IMR-90 (cell line): ENCODE results near the gene SYNRG. TPM values are rescaled to one million over a fixed set of nuclear protein-coding genes. Genes with fewer than 3 reads are reported as not detected.

Experiments used
- ATAC-seq: fragments of 200-7000 bp; cut with Tn5 transposase; 2 replicates; pipeline ENCODE4 v1.9.1; 2020; ENCODE audit warnings: low read depth, mild to moderate bottlenecking, moderate library complexity
- BruUV-seq: library from RNA; stranded (reverse); fragments of 400-500 nt; replicated peaks from 2 replicates; lab custom pipeline; 2021; lab: Mats Ljungman, UMichigan
- CTCF ChIA-PET: fragments of 300-600 bp; formaldehyde crosslinking; extraction: SDS; loops from one replicate; lab custom pipeline; 2021; ENCODE audit warnings: antibody characterized with exemption; lab: Yijun Ruan, JAX
- POLR2A ChIA-PET: fragments of 300-600 bp; sonication (Branson Sonifier 250); formaldehyde crosslinking; loops from one replicate; lab custom pipeline; 2022; ENCODE audit warnings: antibody characterized with exemption; ENCODE audit not compliant: unreplicated experiment; lab: Charles Lee
- DNase-seq: peaks from one replicate; pipeline ENCODE4 v3.0.0; 2013
- H2AFZ ChIP-seq: replicated peaks from 2 replicates; pipeline ENCODE3; 2013; ENCODE audit warnings: low read length, mild to moderate bottlenecking; ENCODE audit not compliant: poor library complexity
- H2AK5ac ChIP-seq: 2 replicates; pipeline ENCODE4 v1.6.1; 2013; ENCODE audit warnings: low read depth, low read length, inconsistent platforms
- H2AK9ac ChIP-seq: replicated peaks from 2 replicates; pipeline ENCODE3; 2013; ENCODE audit warnings: mild to moderate bottlenecking, low read depth, low read length, moderate library complexity; ENCODE audit not compliant: poor library complexity
- H2BK120ac ChIP-seq: 2 replicates; pipeline ENCODE4 v1.6.1; 2013; ENCODE audit warnings: low read depth, low read length, inconsistent platforms
- H2BK15ac ChIP-seq: 3 replicates; pipeline ENCODE4 v1.6.1; 2013; ENCODE audit warnings: low read depth, low read length, inconsistent platforms
- H2BK20ac ChIP-seq: 2 replicates; pipeline ENCODE4 v1.6.1; 2013; ENCODE audit warnings: low read depth, mild to moderate bottlenecking, inconsistent platforms, low read length, moderate library complexity
- H2BK5ac ChIP-seq: 2 replicates; pipeline ENCODE4 v1.6.1; 2013; ENCODE audit warnings: mild to moderate bottlenecking, low read depth, low read length, inconsistent platforms; ENCODE audit not compliant: poor library complexity, severe bottlenecking
- H3K14ac ChIP-seq: replicated peaks from 2 replicates; pipeline ENCODE4 v1.6.1; 2013; ENCODE audit warnings: low read depth, low read length, inconsistent platforms
- H3K18ac ChIP-seq: 2 replicates; pipeline ENCODE4 v1.6.1; 2013; ENCODE audit warnings: low read depth, low read length, control low read depth
- H3K23ac ChIP-seq: 2 replicates; pipeline ENCODE4 v1.6.1; 2013; ENCODE audit warnings: low read depth, low read length, inconsistent platforms
- H3K27ac ChIP-seq: 2 replicates; pipeline ENCODE4 v1.5.1; 2013; ENCODE audit warnings: mild to moderate bottlenecking, control low read depth, low read length; ENCODE audit not compliant: insufficient read depth
- H3K27me3 ChIP-seq: 2 replicates; pipeline ENCODE4 v1.6.1; 2013; ENCODE audit warnings: low read length; ENCODE audit not compliant: control insufficient read depth, insufficient read depth
- H3K36me3 ChIP-seq: 2 replicates; pipeline ENCODE4 v1.6.1; 2013; ENCODE audit warnings: low read length, mixed read lengths; ENCODE audit not compliant: control insufficient read depth, insufficient read depth
- H3K4ac ChIP-seq: 2 replicates; pipeline ENCODE4 v1.6.1; 2013; ENCODE audit warnings: low read depth, low read length, inconsistent platforms
- H3K4me1 ChIP-seq: 2 replicates; pipeline ENCODE4 v1.6.1; 2013; ENCODE audit warnings: low read length, mixed read lengths; ENCODE audit not compliant: control insufficient read depth, insufficient read depth
- H3K4me2 ChIP-seq: 2 replicates; pipeline ENCODE4 v1.6.1; 2013; ENCODE audit warnings: low read depth, mild to moderate bottlenecking, control low read depth, low read length, moderate library complexity
- H3K4me3 ChIP-seq: 2 replicates; pipeline ENCODE4 v1.5.1; 2013; ENCODE audit warnings: low read depth, mild to moderate bottlenecking, control low read depth, low read length, moderate library complexity; ENCODE audit not compliant: insufficient read depth
- H3K56ac ChIP-seq: 2 replicates; pipeline ENCODE4 v1.6.1; 2013; ENCODE audit warnings: low read length, inconsistent platforms; ENCODE audit not compliant: insufficient read depth; ENCODE audit errors: extremely low read depth
- H3K79me1 ChIP-seq, 2 experiments: 2 replicates each; pipeline ENCODE4 v1.6.1; 2013; ENCODE audit warnings: low read length in 2 of 2, inconsistent platforms in 1 of 2, low read depth in 1 of 2
- H3K9ac ChIP-seq: 2 replicates; pipeline ENCODE4 v1.6.1; 2013; ENCODE audit warnings: low read depth, low read length, control low read depth
- H3K9me1 ChIP-seq: 2 replicates; pipeline ENCODE4 v1.6.1; 2013; ENCODE audit warnings: low read length, inconsistent platforms; ENCODE audit not compliant: insufficient read depth
- H3K9me3 ChIP-seq: 2 replicates; pipeline ENCODE4 v1.6.1; 2013; ENCODE audit warnings: low read length; ENCODE audit not compliant: control insufficient read depth, insufficient read depth
- H4K20me1 ChIP-seq: 2 replicates; pipeline ENCODE4 v1.6.1; 2013; ENCODE audit warnings: low read length, inconsistent platforms; ENCODE audit not compliant: insufficient read depth
- H4K5ac ChIP-seq: 2 replicates; pipeline ENCODE4 v1.6.1; 2013; ENCODE audit warnings: mild to moderate bottlenecking, low read depth, low read length, control low read depth
- H4K8ac ChIP-seq, 2 experiments: 2 replicates each; pipeline ENCODE4 v1.6.1; 2013; ENCODE audit warnings: low read depth in 2 of 2, low read length in 2 of 2, control low read depth in 1 of 2, inconsistent platforms in 1 of 2
- H4K91ac ChIP-seq: 2 replicates; pipeline ENCODE4 v1.6.1; 2013; ENCODE audit warnings: low read depth, low read length, inconsistent platforms; ENCODE audit not compliant: insufficient read depth
- BHLHE40 ChIP-seq: fragments of 150-350 bp; IDR thresholded peaks from 2 replicates; pipeline ENCODE4 v1.6.1; 2016; ENCODE audit warnings: mild to moderate bottlenecking, low read depth, low read length
- CEBPB ChIP-seq: IDR thresholded peaks from 2 replicates; pipeline ENCODE4 v1.6.1; 2012; ENCODE audit warnings: low read depth, low read length, improper control_type of control experiment
- CHD1 ChIP-seq: IDR thresholded peaks from 2 replicates; pipeline ENCODE4 v1.6.1; 2012; ENCODE audit warnings: low read depth, low read length, improper control_type of control experiment
- ELK1 ChIP-seq: fragments of 150-350 bp; IDR thresholded peaks from 2 replicates; pipeline ENCODE4 v1.6.1; 2016; ENCODE audit warnings: low read depth, mild to moderate bottlenecking, low read length, moderate library complexity, borderline replicate concordance
- FOS ChIP-seq: fragments of 150-350 bp; IDR thresholded peaks from 2 replicates; pipeline ENCODE4 v1.6.1; 2016; ENCODE audit warnings: low read depth, low read length
- MAFK ChIP-seq: IDR thresholded peaks from 2 replicates; pipeline ENCODE4 v1.6.1; 2012; ENCODE audit warnings: low read depth, low read length, improper control_type of control experiment
- MAZ ChIP-seq: IDR thresholded peaks from 2 replicates; pipeline ENCODE4 v1.6.1; 2012; ENCODE audit warnings: low read depth, mild to moderate bottlenecking, low read length, improper control_type of control experiment, moderate library complexity, borderline replicate concordance
- MXI1 ChIP-seq: IDR thresholded peaks from 2 replicates; pipeline ENCODE4 v1.6.1; 2012; ENCODE audit warnings: low read depth, mild to moderate bottlenecking, low read length, moderate library complexity, borderline replicate concordance
- NFE2L2 ChIP-seq: fragments of 150-350 bp; IDR thresholded peaks from 2 replicates; pipeline ENCODE4 v1.6.1; 2016; ENCODE audit warnings: low read depth, mild to moderate bottlenecking, low read length
- POLR2A ChIP-seq: IDR thresholded peaks from 2 replicates; pipeline ENCODE4 v1.6.1; 2012; ENCODE audit warnings: mild to moderate bottlenecking, low read depth, low read length
- RAD21 ChIP-seq: IDR thresholded peaks from 2 replicates; pipeline ENCODE4 v1.6.1; 2012; ENCODE audit warnings: low read length, improper control_type of control experiment
- RCOR1 ChIP-seq: IDR thresholded peaks from 2 replicates; pipeline ENCODE4 v1.6.1; 2012; ENCODE audit warnings: mild to moderate bottlenecking, low read length, improper control_type of control experiment; ENCODE audit not compliant: insufficient replicate concordance
- RFX5 ChIP-seq: IDR thresholded peaks from 2 replicates; pipeline ENCODE4 v1.8.0; 2012; ENCODE audit warnings: low read depth, mild to moderate bottlenecking, low read length, moderate library complexity
- SMC3 ChIP-seq: fragments of 150-350 bp; IDR thresholded peaks from 2 replicates; pipeline ENCODE4 v1.6.1; 2016; ENCODE audit warnings: low read depth, mild to moderate bottlenecking, antibody characterized with exemption, low read length, moderate library complexity
- WGBS, 2 experiments: methylation state at CpG; one replicate each; pipeline versions ENCODE4 v1.1.5 to v1.1.7; 2013; ENCODE audit warnings: missing lambda C conversion rate in 2 of 2; ENCODE audit not compliant: insufficient read length in 1 of 2; ENCODE audit errors: extremely low coverage in 2 of 2; 5-methylcytosine and 5-hydroxymethylcytosine counted together
- dilution Hi-C: fragments of 300-500 bp; cut with HindIII; formaldehyde crosslinking; loops from one replicate; pipeline ENCODE4 v1.14.3; 2018; ENCODE audit warnings: low sequenced_read_pairs; ENCODE audit not compliant: unreplicated experiment
- in situ Hi-C: fragments of 300-500 bp; cut with MboI; formaldehyde crosslinking; loops from 3 replicates; pipeline ENCODE4 v1.14.3; 2019; ENCODE audit warnings: low sequenced_read_pairs, inconsistent platforms, mixed read lengths
- intact Hi-C: fragments of 100-400 bp; cut with micrococcal nuclease; formaldehyde crosslinking; loops from 2 replicates; pipeline ENCODE4 v1.10.0; 2022
- polyA plus RNA-seq, 3 experiments: library from polyadenylated mRNA; depleted of rRNA; stranded (reverse); fragments of >200 nt; gene quantifications; 2 replicates each; pipeline ENCODE4 v1.2.3, GENCODE V29; 2012; ENCODE audit warnings: low replicate concordance in 1 of 3
- total RNA-seq: library from RNA; depleted of rRNA; stranded (reverse); fragments of >200 nt; gene quantifications from 2 replicates; pipeline ENCODE4 v1.2.3, GENCODE V29; 2012
- TF ChIP-seq, protein P1 (sequence below): conservative IDR thresholded peaks from 2 replicates; pipeline ENCODE4 v1.5.1; 2012; ENCODE audit warnings: mild to moderate bottlenecking, low read depth, low read length, improper control_type of control experiment
- TF ChIP-seq, protein P2 (sequence below): fragments of 150-350 bp; IDR thresholded peaks from 2 replicates; pipeline ENCODE4 v1.6.1; 2017; ENCODE audit warnings: mild to moderate bottlenecking, antibody characterized with exemption, low read length, low read depth

Gene SYNRG
- total and polyA plus RNA-seq, 2 of the 4 experiments (the other 2 are of a cell fraction) = 11.7 to 15.2 TPM

- in situ Hi-C loops = no loop called here
- POLR2A ChIA-PET = interaction anchor here (0.5 kb wide), 1 partner anchor 238 kb away, joined by 4 read pairs; no protein-coding TSS in a partner anchor
Measured at GRCh38 chr17:37507111-37507510, 102.1 kb downstream of the SYNRG start.

More at GRCh38 chr17:37507111-37507510, 102.1 kb downstream of the SYNRG start:
- 88% methylated on average over 7 of the region's 9 CpGs; no CpG with 5 or more reads in 1 of the 2 experiments for WGBS, 2 experiments
- Histone ChIP-seq H3K4me3 (no peak overlapping the region), H3K4ac (no peak overlapping the region), H2AFZ (no peak overlapping the region), H3K9me1 (peaks cover 45% of the 10 kb centered on the region), H3K56ac (no peak overlapping the region), H3K36me3 (peaks cover 21% of the 10 kb centered on the region), H3K18ac (no peak overlapping the region), H3K27me3 (no peaks in the 10 kb centered on the region), H3K9me3 (no peaks in the 10 kb centered on the region), H3K27ac (no peak overlapping the region), H2BK120ac (no peak overlapping the region), H2AK5ac (no peak overlapping the region), H3K23ac (no peak overlapping the region), H3K9ac (no peak overlapping the region), H4K5ac (no peak overlapping the region), H2AK9ac (peak overlapping the region; percentile 57), H4K8ac (peak overlapping the region in 1 of 2 experiments; percentile 47; a peak in 1 of 4 replicates), H3K4me2 (peak overlapping the region; percentile 61; the same call in 1 of the 2 replicates), H3K14ac (no peak overlapping the region), H2BK15ac (no peak overlapping the region), H3K79me1 (peaks cover 5 to 79% of the 10 kb centered on the region in 2 experiments), H2BK5ac (peak overlapping the region; percentile 25), H2BK20ac (no peak overlapping the region), H4K91ac (no peak overlapping the region), H3K4me1 (0 out of 2 replicates have a peak, but pooled peaks cover 3% of the 10 kb centered on the region), H4K20me1 (peaks cover 95% of the 10 kb centered on the region)
- no TSS peak for BruUV-seq
- CTCF ChIA-PET = no interaction called here
- intact Hi-C loops = no loop called here
- TF ChIP-seq, protein P1, sequence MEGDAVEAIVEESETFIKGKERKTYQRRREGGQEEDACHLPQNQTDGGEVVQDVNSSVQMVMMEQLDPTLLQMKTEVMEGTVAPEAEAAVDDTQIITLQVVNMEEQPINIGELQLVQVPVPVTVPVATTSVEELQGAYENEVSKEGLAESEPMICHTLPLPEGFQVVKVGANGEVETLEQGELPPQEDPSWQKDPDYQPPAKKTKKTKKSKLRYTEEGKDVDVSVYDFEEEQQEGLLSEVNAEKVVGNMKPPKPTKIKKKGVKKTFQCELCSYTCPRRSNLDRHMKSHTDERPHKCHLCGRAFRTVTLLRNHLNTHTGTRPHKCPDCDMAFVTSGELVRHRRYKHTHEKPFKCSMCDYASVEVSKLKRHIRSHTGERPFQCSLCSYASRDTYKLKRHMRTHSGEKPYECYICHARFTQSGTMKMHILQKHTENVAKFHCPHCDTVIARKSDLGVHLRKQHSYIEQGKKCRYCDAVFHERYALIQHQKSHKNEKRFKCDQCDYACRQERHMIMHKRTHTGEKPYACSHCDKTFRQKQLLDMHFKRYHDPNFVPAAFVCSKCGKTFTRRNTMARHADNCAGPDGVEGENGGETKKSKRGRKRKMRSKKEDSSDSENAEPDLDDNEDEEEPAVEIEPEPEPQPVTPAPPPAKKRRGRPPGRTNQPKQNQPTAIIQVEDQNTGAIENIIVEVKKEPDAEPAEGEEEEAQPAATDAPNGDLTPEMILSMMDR = no peak
- TF ChIP-seq MAFK (no peak), CHD1 (no peak), POLR2A (no peak), BHLHE40 (no peak), RAD21 (no peak), FOS (no peak), SMC3 (no peak), RCOR1 (no peak), CEBPB (no peak), MXI1 (no peak), RFX5 (no peak), NFE2L2 (no peak), ELK1 (no peak), MAZ (no peak)
- TF ChIP-seq, protein P2, sequence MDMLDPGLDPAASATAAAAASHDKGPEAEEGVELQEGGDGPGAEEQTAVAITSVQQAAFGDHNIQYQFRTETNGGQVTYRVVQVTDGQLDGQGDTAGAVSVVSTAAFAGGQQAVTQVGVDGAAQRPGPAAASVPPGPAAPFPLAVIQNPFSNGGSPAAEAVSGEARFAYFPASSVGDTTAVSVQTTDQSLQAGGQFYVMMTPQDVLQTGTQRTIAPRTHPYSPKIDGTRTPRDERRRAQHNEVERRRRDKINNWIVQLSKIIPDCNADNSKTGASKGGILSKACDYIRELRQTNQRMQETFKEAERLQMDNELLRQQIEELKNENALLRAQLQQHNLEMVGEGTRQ = no peak
- DNase-seq (no peak), ATAC-seq (no peak)
- dilution Hi-C loops = no loop called here
